Measurements from ENCODE around the gene PLPP1.

DNA sequence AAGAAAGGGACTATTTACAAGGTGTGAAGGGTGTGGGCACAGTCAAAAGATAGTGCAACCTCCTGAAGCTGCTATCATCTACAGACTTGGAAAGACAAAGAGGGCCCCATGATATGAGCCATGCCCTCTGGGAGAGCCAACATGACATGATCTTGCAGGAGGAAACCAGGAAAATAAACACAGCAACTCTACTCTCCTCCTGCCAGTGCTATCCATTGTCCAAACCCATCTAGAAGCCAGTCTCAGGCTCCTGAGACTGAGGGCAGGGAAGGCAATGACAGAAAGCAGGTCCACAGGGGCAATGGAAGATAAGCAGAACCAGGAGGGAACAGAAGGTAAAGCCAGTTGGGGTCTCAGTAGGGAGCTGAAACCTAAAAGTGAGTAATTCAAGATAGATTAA lies 37.1 kb downstream of the PLPP1 start:
- TF ChIP-seq EZH2 (IDR thresholded peaks at IDR 0.05), result no peak
- TF ChIP-seq POLR2AphosphoS5 (IDR thresholded peaks at IDR 0.05; ENCODE audit: borderline replicate concordance, low read depth, low read length), result no peak
- TF ChIP-seq FOXP2 (optimal IDR thresholded peaks at IDR 0.05; ENCODE audit: control extremely low read depth, extremely low read length, insufficient read depth), result no peak

All from SK-N-MC (cell line).